Coronary artery (tissue), 2 donors: ENCODE measurements around the gene GRIN3B.

Experiments used
- DNase-seq: peaks from one replicate; pipeline ENCODE4 v3.0.0-alpha.2; 2017; ENCODE audit warnings: low spot score
- H3K27ac ChIP-seq, 2 donors: fragments of 200-600 bp; sonication (generic); one replicate each; pipeline ENCODE4 v1.5.1; 2016 to 2019
- H3K4me3 ChIP-seq: fragments of 200-600 bp; sonication (generic); 2 replicates; pipeline ENCODE4 v1.5.1; 2016; ENCODE audit warnings: mild to moderate bottlenecking, moderate library complexity
- TF ChIP-seq, protein P1 (sequence below): fragments of 200-600 bp; sonication (generic); IDR thresholded peaks from one replicate; pipeline ENCODE4 v1.5.1; 2019; ENCODE audit warnings: antibody characterized with exemption

Gene GRIN3B

GRCh38 chr19:988510-988909 is 11.7 kb upstream of the GRIN3B start:
- TF ChIP-seq, protein P1, sequence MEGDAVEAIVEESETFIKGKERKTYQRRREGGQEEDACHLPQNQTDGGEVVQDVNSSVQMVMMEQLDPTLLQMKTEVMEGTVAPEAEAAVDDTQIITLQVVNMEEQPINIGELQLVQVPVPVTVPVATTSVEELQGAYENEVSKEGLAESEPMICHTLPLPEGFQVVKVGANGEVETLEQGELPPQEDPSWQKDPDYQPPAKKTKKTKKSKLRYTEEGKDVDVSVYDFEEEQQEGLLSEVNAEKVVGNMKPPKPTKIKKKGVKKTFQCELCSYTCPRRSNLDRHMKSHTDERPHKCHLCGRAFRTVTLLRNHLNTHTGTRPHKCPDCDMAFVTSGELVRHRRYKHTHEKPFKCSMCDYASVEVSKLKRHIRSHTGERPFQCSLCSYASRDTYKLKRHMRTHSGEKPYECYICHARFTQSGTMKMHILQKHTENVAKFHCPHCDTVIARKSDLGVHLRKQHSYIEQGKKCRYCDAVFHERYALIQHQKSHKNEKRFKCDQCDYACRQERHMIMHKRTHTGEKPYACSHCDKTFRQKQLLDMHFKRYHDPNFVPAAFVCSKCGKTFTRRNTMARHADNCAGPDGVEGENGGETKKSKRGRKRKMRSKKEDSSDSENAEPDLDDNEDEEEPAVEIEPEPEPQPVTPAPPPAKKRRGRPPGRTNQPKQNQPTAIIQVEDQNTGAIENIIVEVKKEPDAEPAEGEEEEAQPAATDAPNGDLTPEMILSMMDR, result no peak
- no peak overlapping the region for H3K4me3 ChIP-seq
- no peak for DNase-seq
- H3K27ac ChIP-seq, result no peak overlapping the region

DNA sequence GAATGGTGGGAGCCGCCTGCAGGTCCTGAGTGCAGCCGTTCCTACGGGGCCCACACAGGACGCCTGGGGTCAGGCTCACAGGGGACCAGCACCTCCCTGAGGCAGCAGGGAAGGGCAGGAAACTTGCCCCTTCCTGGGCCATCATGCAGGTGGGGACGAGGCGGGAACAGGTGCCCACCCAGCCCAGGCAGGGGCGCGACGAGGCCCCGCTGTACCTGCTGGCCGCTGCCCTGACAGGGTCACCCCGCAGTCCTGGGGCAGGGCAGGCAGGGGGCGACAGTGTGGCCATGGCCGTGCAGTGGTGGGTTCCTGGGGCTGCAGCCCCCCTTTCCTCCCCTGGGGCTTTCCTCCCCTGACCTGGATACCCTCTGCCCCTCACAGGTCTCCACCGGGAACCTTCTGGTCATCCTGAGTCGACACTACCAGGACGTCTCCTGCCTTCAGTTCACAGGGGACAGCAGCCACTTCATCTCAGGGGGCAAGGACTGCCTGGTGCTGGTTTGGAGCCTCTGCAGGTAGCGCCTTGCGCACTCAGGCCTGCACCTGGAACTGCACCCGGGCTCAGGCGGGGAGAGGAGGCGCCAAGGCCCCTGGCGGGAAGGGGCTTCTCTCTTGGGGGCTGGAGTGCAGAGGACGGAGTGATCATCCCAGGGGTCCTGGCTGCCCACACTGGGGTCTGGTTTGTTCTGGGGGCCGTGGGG is 10.7 kb upstream of the GRIN3B start:
- Histone ChIP-seq H3K4me3 (no peak overlapping the region), H3K27ac (no peak overlapping the region)
- TF ChIP-seq, protein P1, result no peak
- no peak for DNase-seq

- no peak for DNase-seq
- Histone ChIP-seq H3K27ac (no peak overlapping the region), H3K4me3 (no peak overlapping the region)
- TF ChIP-seq, protein P1, result no peak
Observed at GRCh38 chr19:990119-990571, 10.1 kb upstream of the GRIN3B start.

DNA sequence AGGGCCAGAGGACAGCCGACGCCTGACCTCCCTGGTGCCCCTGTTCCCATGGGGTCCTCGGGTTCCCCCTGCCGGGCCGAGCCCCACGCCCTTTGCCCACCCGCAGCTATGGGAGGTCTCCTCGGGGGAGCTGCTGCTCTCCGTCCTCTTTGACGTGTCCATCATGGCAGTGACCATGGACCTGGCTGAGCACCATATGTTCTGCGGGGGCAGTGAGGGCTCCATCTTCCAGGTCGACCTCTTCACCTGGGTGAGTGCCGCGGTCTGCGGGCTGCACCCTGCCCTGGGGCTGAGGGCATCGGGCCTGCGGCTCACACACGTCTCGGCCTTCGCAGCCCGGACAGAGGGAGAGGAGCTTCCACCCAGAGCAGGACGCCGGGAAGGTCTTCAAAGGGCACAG is 9.5 kb upstream of the GRIN3B start:
- Histone ChIP-seq H3K27ac (no peak overlapping the region), H3K4me3 (no peak overlapping the region)
- DNase-seq, result no peak
- TF ChIP-seq, protein P1, result no peak

GRCh38 chr19:991174-991931 is 8.9 kb upstream of the GRIN3B start:
- H3K27ac ChIP-seq, result no peak overlapping the region
- no peak overlapping the region for H3K4me3 ChIP-seq
- TF ChIP-seq, protein P1, result no peak

GRCh38 chr19:991932-992669 is 8.1 kb upstream of the GRIN3B start:
- no peak overlapping the region for H3K4me3 ChIP-seq
- H3K27ac ChIP-seq, result no peak overlapping the region
- TF ChIP-seq, protein P1, result no peak
- no peak for DNase-seq

More at GRCh38 chr19:991174-991931, 8.9 kb upstream of the GRIN3B start:
- DNase-seq, result no peak
